Measurements from ENCODE around the gene ENO4. TPM values are rescaled to one million over a fixed set of nuclear protein-coding genes. Genes with fewer than 3 reads are reported as not detected.

The ENO4 gene
- total and polyA plus RNA-seq, 9 of the 15 experiments (the other 6 are each of a cell fraction or from before 2014, with no cell fraction given) = 0.07 TPM; not detected in 8

DNA sequence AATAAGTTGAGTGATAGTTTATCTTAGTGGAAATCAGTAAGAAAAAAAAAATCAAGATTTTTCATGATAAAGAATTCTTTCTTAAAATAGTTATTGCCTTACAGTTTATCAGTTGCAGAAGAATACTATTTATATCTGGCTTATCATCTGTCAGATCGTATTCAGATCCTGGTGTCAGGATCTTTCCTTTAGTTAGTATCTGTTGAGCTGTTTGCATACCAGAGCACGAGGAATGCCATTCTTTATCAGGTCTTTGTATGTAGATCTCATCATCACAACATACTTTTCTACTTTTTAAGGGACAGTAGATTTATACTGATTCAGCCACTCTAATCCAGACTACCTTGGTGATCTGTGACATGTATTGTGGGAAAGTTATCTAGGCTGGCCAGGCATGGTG, 12.5 kb downstream of the ENO4 start:
- Histone ChIP-seq H3K27ac (ENCODE audit: extremely low read depth, low read depth, low read length) (no peak overlapping the region), H3K9ac (ENCODE audit: insufficient read depth in 1 of 2, low read depth in 2 of 2, low read length in 2 of 2) (no peak overlapping the region), H3K9me3 (replicated peaks; ENCODE audit: control insufficient read depth, insufficient read depth, low read depth, low read length) (no peaks in the 10 kb centered on the region), H3K4me3 (no peak overlapping the region), H3K4me1 (replicated peaks in 1 of 2; ENCODE audit: control insufficient read depth in 2 of 2, insufficient read depth in 2 of 2, low read length in 2 of 2) (no peaks in the 10 kb centered on the region), H3K9me1 (ENCODE audit: control insufficient read depth, insufficient read depth, low read length) (no peaks in the 10 kb centered on the region), H2AFZ (ENCODE audit: low read depth, low read length) (no peak overlapping the region), H3K79me2 (ENCODE audit: control insufficient read depth, insufficient read depth, low read length) (no peaks in the 10 kb centered on the region), H3K4me2 (ENCODE audit: insufficient read depth, low read length) (no peak overlapping the region), H3K27me3 (ENCODE audit: control insufficient read depth in 2 of 2, insufficient read depth in 2 of 2, low read length in 2 of 2) (peaks cover 0 to 5% of the 10 kb centered on the region in 2 experiments; a peak in 1 of 5 replicates), H4K20me1 (replicated peaks; ENCODE audit: control insufficient read depth, insufficient read depth, low read length) (no peaks in the 10 kb centered on the region), H3K36me3 (ENCODE audit: control insufficient read depth, insufficient read depth, low read length) (no peaks in the 10 kb centered on the region)
- ATAC-seq (no peak), DNase-seq (ENCODE audit: extremely low read depth in 1 of 4, low spot score in 3 of 4) (no peak), FAIRE-seq (no peak)
- no TSS peak for BruUV-seq (replicated peaks)
- in situ Hi-C loops (cut with MboI) = no loop called here
- intact Hi-C loops (cut with micrococcal nuclease) = no loop called here
- 3% methylated on average over 2 of the region's 2 CpGs for WGBS (ENCODE audit: insufficient coverage, low coverage, missing lambda C conversion rate)
- ChIA-PET CTCF (ENCODE audit: low intra/inter-chr PET ratio) (no interaction called here), POLR2A (no interaction called here)
- TF ChIP-seq SAFB (IDR thresholded peaks at IDR 0.05; ENCODE audit: borderline replicate concordance, low read depth, low read length) (no peak), RBM22 (IDR thresholded peaks at IDR 0.05; ENCODE audit: low read depth, low read length, poor library complexity, severe bottlenecking) (no peak), HMG20A (CRISPR knock-in tag; conservative IDR thresholded peaks at IDR 0.05) (no peak), HEY1 (CRISPR knock-in tag; IDR thresholded peaks at IDR 0.05; ENCODE audit: borderline replicate concordance) (no peak), ZNF347 (CRISPR knock-in tag; IDR thresholded peaks at IDR 0.05; ENCODE audit: low read depth) (no peak), MAZ (CRISPR knock-in tag; conservative IDR thresholded peaks at IDR 0.05 in 1 of 2, IDR thresholded peaks at IDR 0.05 in 1 of 2) (no peak), SRSF3 (IDR thresholded peaks at IDR 0.05; ENCODE audit: insufficient read depth, low read length) (no peak), NUFIP1 (IDR thresholded peaks at IDR 0.05; ENCODE audit: partially characterized antibody) (no peak), ZNF445 (CRISPR knock-in tag; IDR thresholded peaks at IDR 0.05; ENCODE audit: low read depth) (no peak), ZC3H11A (IDR thresholded peaks at IDR 0.05; ENCODE audit: low read depth, low read length) (no peak), ZNF57 (CRISPR knock-in tag; IDR thresholded peaks at IDR 0.05) (no peak), HDAC2 (IDR thresholded peaks at IDR 0.05) (no peak), ZNF41 (CRISPR knock-in tag; conservative IDR thresholded peaks at IDR 0.05) (no peak), SMAD1 (IDR thresholded peaks at IDR 0.05; ENCODE audit: low read depth, low read length, partially characterized antibody) (no peak), HDAC1 (IDR thresholded peaks at IDR 0.05) (no peak), IRF2 (CRISPR knock-in tag; IDR thresholded peaks at IDR 0.05) (no peak), SMARCA5 (IDR thresholded peaks at IDR 0.05) (no peak)
- TF ChIP-seq, protein P1, sequence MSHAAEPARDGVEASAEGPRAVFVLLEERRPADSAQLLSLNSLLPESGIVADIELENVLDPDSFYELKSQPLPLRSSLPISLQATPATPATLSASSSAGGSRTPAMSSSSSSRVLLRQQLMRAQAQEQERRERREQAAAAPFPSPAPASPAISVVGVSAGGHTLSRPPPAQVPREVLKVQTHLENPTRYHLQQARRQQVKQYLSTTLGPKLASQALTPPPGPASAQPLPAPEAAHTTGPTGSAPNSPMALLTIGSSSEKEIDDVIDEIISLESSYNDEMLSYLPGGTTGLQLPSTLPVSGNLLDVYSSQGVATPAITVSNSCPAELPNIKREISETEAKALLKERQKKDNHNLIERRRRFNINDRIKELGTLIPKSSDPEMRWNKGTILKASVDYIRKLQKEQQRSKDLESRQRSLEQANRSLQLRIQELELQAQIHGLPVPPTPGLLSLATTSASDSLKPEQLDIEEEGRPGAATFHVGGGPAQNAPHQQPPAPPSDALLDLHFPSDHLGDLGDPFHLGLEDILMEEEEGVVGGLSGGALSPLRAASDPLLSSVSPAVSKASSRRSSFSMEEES (CRISPR knock-in tag; IDR thresholded peaks at IDR 0.05) = no peak
- TF ChIP-seq, protein P2, sequence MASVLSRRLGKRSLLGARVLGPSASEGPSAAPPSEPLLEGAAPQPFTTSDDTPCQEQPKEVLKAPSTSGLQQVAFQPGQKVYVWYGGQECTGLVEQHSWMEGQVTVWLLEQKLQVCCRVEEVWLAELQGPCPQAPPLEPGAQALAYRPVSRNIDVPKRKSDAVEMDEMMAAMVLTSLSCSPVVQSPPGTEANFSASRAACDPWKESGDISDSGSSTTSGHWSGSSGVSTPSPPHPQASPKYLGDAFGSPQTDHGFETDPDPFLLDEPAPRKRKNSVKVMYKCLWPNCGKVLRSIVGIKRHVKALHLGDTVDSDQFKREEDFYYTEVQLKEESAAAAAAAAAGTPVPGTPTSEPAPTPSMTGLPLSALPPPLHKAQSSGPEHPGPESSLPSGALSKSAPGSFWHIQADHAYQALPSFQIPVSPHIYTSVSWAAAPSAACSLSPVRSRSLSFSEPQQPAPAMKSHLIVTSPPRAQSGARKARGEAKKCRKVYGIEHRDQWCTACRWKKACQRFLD (CRISPR knock-in tag; IDR thresholded peaks at IDR 0.05) = no peak
- TF ChIP-seq, protein P3, sequence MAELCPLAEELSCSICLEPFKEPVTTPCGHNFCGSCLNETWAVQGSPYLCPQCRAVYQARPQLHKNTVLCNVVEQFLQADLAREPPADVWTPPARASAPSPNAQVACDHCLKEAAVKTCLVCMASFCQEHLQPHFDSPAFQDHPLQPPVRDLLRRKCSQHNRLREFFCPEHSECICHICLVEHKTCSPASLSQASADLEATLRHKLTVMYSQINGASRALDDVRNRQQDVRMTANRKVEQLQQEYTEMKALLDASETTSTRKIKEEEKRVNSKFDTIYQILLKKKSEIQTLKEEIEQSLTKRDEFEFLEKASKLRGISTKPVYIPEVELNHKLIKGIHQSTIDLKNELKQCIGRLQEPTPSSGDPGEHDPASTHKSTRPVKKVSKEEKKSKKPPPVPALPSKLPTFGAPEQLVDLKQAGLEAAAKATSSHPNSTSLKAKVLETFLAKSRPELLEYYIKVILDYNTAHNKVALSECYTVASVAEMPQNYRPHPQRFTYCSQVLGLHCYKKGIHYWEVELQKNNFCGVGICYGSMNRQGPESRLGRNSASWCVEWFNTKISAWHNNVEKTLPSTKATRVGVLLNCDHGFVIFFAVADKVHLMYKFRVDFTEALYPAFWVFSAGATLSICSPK (IDR thresholded peaks at IDR 0.05; ENCODE audit: borderline replicate concordance) = no peak
